Parathyroid adenoma (tissue), 2 donors: Measurements from ENCODE around the gene PDZD7.
A peak's percentile ranks its signal among the peaks of the same experiment; 100 is the strongest.
"Not testable (repeated sequence)": the region's sequence is repeated elsewhere in the genome, so short reads cannot be mapped to it uniquely, and the experiment has no call there.

Experiments used
- H2AFZ ChIP-seq: fragments of 300-600 bp; sonication (generic); one replicate; pipeline ENCODE4 v1.7.0; 2017; ENCODE audit warnings: antibody characterized with exemption, mild to moderate bottlenecking
- H3K27ac ChIP-seq: fragments of 300-600 bp; sonication (generic); one replicate; pipeline ENCODE4 v1.7.0; 2017
- H3K27me3 ChIP-seq: fragments of 300-600 bp; sonication (generic); one replicate; pipeline ENCODE4 v1.7.0; 2017; ENCODE audit warnings: low read length; ENCODE audit not compliant: control insufficient read depth, insufficient read depth
- H3K36me3 ChIP-seq: fragments of 300-600 bp; sonication (generic); one replicate; pipeline ENCODE4 v1.7.0; 2017; ENCODE audit warnings: low read length; ENCODE audit not compliant: control insufficient read depth, insufficient read depth
- H3K4me1 ChIP-seq: fragments of 300-600 bp; sonication (generic); one replicate; pipeline ENCODE4 v1.7.0; 2017; ENCODE audit warnings: control low read depth
- H3K4me2 ChIP-seq: fragments of 300-600 bp; sonication (generic); one replicate; pipeline ENCODE4 v1.7.0; 2017; ENCODE audit warnings: low read length
- H3K4me3 ChIP-seq: fragments of 300-600 bp; sonication (generic); one replicate; pipeline ENCODE4 v1.7.0; 2017; ENCODE audit warnings: low read depth, low read length
- H3K79me2 ChIP-seq: fragments of 300-600 bp; sonication (generic); one replicate; pipeline ENCODE4 v1.7.0; 2017; ENCODE audit warnings: control low read depth
- H3K9ac ChIP-seq: fragments of 300-600 bp; sonication (generic); one replicate; pipeline ENCODE4 v1.7.0; 2017; ENCODE audit warnings: mild to moderate bottlenecking
- H3K9me3 ChIP-seq: fragments of 300-600 bp; sonication (generic); one replicate; pipeline ENCODE4 v1.7.0; 2017; ENCODE audit warnings: low read length; ENCODE audit not compliant: control insufficient read depth
- CTCF ChIP-seq: fragments of 300-600 bp; sonication (generic); IDR thresholded peaks from one replicate; pipeline ENCODE4 v1.7.0; 2017; ENCODE audit warnings: antibody characterized with exemption, mild to moderate bottlenecking
- donor health status: primary hyperparathyroidism.

PDZD7 gene

DNA sequence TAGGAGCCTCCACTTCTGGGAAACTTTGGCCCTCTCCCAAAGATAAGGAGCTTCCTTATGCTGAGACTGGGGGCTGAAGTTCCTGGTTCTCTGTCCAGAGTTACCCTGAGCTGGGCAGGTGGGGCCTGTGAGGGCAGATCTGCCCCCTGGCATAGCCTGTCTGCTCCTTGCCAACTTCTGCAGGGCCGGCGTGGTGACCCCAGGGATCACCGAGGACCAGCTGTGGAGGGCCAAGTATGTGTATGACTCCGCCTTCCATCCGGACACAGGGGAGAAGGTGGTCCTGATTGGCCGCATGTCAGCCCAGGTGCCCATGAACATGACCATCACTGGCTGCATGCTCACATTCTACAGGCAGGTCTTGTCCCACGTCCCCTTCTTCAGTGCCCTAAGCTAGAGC lies 4.4 kb upstream of the PDZD7 start:
- peaks cover 11% of the 10 kb centered on the region for H3K4me1 ChIP-seq
- no peaks in the 10 kb centered on the region for H3K27me3 ChIP-seq
- H3K27ac ChIP-seq: no peak overlapping the region
- H3K9ac ChIP-seq: no peak overlapping the region
- no peak for TF ChIP-seq CTCF
- H2AFZ ChIP-seq: no peak overlapping the region
- no peak overlapping the region for H3K4me2 ChIP-seq
- H3K79me2 ChIP-seq: no peaks in the 10 kb centered on the region
- H3K9me3 ChIP-seq: no peaks in the 10 kb centered on the region
- no peaks in the 10 kb centered on the region for H3K36me3 ChIP-seq
- no peak overlapping the region for H3K4me3 ChIP-seq

DNA sequence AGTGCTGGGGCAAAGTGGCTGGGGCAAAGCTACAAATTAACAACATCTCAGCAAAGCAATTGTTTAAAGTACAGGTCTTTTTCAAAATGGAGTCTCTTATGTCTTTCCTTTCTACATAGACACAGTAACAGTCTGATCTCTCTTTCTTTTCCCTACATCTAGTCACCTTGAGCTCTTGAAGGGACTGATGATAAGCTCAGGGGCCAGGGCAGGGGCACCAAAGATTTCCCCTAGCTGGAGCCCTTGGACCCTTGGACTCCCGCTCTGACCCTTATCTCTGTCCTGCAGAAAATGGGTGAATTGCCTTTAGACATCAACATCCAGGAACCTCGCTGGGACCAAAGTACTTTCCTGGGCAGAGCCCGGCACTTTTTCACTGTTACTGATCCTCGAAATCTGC lies 3.5 kb upstream of the PDZD7 start:
- H3K4me1 ChIP-seq: peaks cover 20% of the 10 kb centered on the region
- not testable (repeated sequence) for H3K9ac ChIP-seq, H3K27ac ChIP-seq, H3K36me3 ChIP-seq, H3K9me3 ChIP-seq, H3K27me3 ChIP-seq, H3K79me2 ChIP-seq, H3K4me3 ChIP-seq, H2AFZ ChIP-seq, H3K4me2 ChIP-seq

- no peak for TF ChIP-seq CTCF
- Histone ChIP-seq H3K4me3 (no peak overlapping the region), H3K27me3 (no peaks in the 10 kb centered on the region), H3K79me2 (no peaks in the 10 kb centered on the region), H3K4me1 (peaks cover 31% of the 10 kb centered on the region), H3K36me3 (no peaks in the 10 kb centered on the region), H3K4me2 (peak overlapping the region; percentile 100), H3K9ac (no peak overlapping the region), H3K9me3 (no peaks in the 10 kb centered on the region), H3K27ac (no peak overlapping the region), H2AFZ (no peak overlapping the region)
These were observed 2.3 kb upstream of the PDZD7 start for GRCh38 chr10:101033276-101033675.

DNA sequence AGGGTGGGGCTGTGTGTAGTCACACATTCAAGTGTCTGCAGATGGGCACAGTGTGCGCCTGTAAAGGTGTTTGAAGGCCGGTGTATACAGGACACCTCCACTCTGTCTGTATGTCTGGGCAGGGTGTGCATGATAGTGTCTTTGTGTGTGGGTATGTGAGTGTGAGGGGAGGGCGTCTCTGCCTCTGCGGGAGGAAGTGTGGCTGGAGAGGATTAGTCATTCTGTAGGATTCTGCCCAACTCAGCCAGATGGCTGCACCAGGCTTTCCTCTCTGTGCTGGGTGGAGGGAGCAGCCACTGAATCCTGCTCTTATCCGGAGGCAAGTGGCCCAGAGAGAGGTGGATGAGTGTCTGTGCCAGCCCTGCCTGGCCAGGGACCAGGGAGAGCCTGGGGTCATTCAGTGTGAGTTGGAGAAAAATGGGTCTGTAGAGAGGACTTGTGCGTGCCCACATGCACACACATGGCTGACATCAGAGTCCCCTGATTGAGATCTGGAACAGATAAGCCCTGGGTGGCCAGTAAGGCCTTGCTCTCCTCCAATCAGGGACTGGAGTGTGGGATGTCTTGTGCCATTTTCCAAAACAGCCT lies 1.8 kb upstream of the PDZD7 start:
- Histone ChIP-seq H3K27ac (peak overlapping the region; percentile 89), H3K36me3 (no peaks in the 10 kb centered on the region), H3K27me3 (no peaks in the 10 kb centered on the region), H3K9ac (no peak overlapping the region), H3K4me1 (peaks cover 31% of the 10 kb centered on the region), H2AFZ (peak overlapping the region; percentile 87), H3K9me3 (no peaks in the 10 kb centered on the region), H3K4me2 (peak overlapping the region; percentile 100), H3K79me2 (no peaks in the 10 kb centered on the region), H3K4me3 (peak overlapping the region; percentile 89)
- no peak for TF ChIP-seq CTCF

- H3K27me3 ChIP-seq: no peaks in the 10 kb centered on the region
- peak overlapping the region; percentile 89 for H3K27ac ChIP-seq
- TF ChIP-seq CTCF: no peak
These were observed 1.1 kb upstream of the PDZD7 start for GRCh38 chr10:101031796-101032636.

More at GRCh38 chr10:101031796-101032636, 1.1 kb upstream of the PDZD7 start:
- Histone ChIP-seq H3K36me3 (no peaks in the 10 kb centered on the region), H2AFZ (peak overlapping the region; percentile 87), H3K9ac (no peak overlapping the region), H3K4me1 (peaks cover 31% of the 10 kb centered on the region), H3K4me2 (peak overlapping the region; percentile 100), H3K9me3 (no peaks in the 10 kb centered on the region), H3K79me2 (no peaks in the 10 kb centered on the region), H3K4me3 (peak overlapping the region; percentile 89)
